ENCODE results near the gene XKR3.
"Not testable (repeated sequence)": the region's sequence is repeated elsewhere in the genome, so short reads cannot be mapped to it uniquely, and the experiment has no call there.

The XKR3 gene

DNA sequence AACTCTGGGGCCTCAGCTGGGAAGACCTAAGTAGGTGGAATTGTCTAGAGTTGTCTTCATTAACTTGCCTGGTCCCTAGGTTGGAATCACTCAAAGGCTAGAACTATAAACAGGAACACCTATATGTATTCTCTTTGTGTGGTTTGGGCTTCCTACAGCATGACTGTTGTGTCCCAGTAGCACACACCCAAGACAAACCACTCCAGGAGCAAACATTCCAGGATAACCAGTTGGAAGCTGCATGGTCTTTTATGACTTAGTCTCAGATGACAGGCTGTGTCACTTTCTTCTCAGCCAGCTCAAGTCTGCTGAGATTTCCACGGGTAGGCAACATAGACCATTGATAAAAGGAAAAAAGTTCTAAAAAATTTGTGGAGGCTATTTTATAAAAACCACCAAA is 90.9 kb downstream of the XKR3 start:
- ATAC-seq: not testable (repeated sequence)
